ENCODE data around the gene CNIH1.

CNIH1 gene

GRCh38 chr14:54480830-54481562 is 39.8 kb upstream of the CNIH1 start:
- Histone ChIP-seq H3K4me3 (ENCODE audit: low read length) (no peak overlapping the region), H3K9me3 (replicated peaks; ENCODE audit: insufficient read depth, low read length) (no peaks in the 10 kb centered on the region), H4K20me1 (ENCODE audit: insufficient read depth, low read length) (no peaks in the 10 kb centered on the region), H2AFZ (ENCODE audit: low read length) (no peak overlapping the region), H3K9ac (ENCODE audit: low read length) (no peak overlapping the region), H3K36me3 (replicated peaks; ENCODE audit: insufficient read depth, low read length) (no peaks in the 10 kb centered on the region; the same call in 1 of the 2 replicates), H3K4me1 (ENCODE audit: low read length) (peaks cover 5% of the 10 kb centered on the region; the same call in 1 of the 2 replicates), H3K27ac (ENCODE audit: low read length) (no peak overlapping the region), H3K9me2 (replicated peaks; ENCODE audit: insufficient read depth, low read length) (no peaks in the 10 kb centered on the region), H3K79me2 (ENCODE audit: low read length) (peaks cover 25% of the 10 kb centered on the region), H3K27me3 (replicated peaks; ENCODE audit: insufficient read depth, low read length) (no peaks in the 10 kb centered on the region), H3F3A (ENCODE audit: insufficient read depth, low read length) (no peaks in the 10 kb centered on the region), H3K4me2 (ENCODE audit: low read depth, low read length) (no peak overlapping the region)
- no peak for DNase-seq
- TF ChIP-seq EZH2phosphoT487 (IDR thresholded peaks at IDR 0.05; ENCODE audit: low read length) (no peak), EZH2 (optimal IDR thresholded peaks at IDR 0.05; ENCODE audit: low read depth, low read length) (no peak)
- TF ChIP-seq, protein P1, sequence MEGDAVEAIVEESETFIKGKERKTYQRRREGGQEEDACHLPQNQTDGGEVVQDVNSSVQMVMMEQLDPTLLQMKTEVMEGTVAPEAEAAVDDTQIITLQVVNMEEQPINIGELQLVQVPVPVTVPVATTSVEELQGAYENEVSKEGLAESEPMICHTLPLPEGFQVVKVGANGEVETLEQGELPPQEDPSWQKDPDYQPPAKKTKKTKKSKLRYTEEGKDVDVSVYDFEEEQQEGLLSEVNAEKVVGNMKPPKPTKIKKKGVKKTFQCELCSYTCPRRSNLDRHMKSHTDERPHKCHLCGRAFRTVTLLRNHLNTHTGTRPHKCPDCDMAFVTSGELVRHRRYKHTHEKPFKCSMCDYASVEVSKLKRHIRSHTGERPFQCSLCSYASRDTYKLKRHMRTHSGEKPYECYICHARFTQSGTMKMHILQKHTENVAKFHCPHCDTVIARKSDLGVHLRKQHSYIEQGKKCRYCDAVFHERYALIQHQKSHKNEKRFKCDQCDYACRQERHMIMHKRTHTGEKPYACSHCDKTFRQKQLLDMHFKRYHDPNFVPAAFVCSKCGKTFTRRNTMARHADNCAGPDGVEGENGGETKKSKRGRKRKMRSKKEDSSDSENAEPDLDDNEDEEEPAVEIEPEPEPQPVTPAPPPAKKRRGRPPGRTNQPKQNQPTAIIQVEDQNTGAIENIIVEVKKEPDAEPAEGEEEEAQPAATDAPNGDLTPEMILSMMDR (IDR thresholded peaks at IDR 0.05; ENCODE audit: low read length) = no peak

- no peaks in the 10 kb centered on the region for H3K9me3 ChIP-seq (replicated peaks; ENCODE audit: insufficient read depth, low read length)
- no peak overlapping the region for H2AFZ ChIP-seq (ENCODE audit: low read length)
- peaks cover 8% of the 10 kb centered on the region for H3K79me2 ChIP-seq (ENCODE audit: low read length)
- no peaks in the 10 kb centered on the region for H3K9me2 ChIP-seq (replicated peaks; ENCODE audit: insufficient read depth, low read length)
- no peaks in the 10 kb centered on the region for H3F3A ChIP-seq (ENCODE audit: insufficient read depth, low read length)
- no peaks in the 10 kb centered on the region for H4K20me1 ChIP-seq (ENCODE audit: insufficient read depth, low read length)
- H3K4me1 ChIP-seq (ENCODE audit: low read length) = peaks cover 3% of the 10 kb centered on the region; the same call in 1 of the 2 replicates
- H3K36me3 ChIP-seq (replicated peaks; ENCODE audit: insufficient read depth, low read length) = no peaks in the 10 kb centered on the region; the same call in 1 of the 2 replicates
- H3K4me3 ChIP-seq (ENCODE audit: low read length) = no peak overlapping the region
- TF ChIP-seq EZH2phosphoT487 (IDR thresholded peaks at IDR 0.05; ENCODE audit: low read length) (no peak), EZH2 (optimal IDR thresholded peaks at IDR 0.05; ENCODE audit: low read depth, low read length) (no peak)
- TF ChIP-seq, protein P1 (IDR thresholded peaks at IDR 0.05; ENCODE audit: low read length) = no peak
- no peak overlapping the region for H3K9ac ChIP-seq (ENCODE audit: low read length)
- no peaks in the 10 kb centered on the region for H3K27me3 ChIP-seq (replicated peaks; ENCODE audit: insufficient read depth, low read length)
- H3K27ac ChIP-seq (ENCODE audit: low read length) = no peak overlapping the region
- no peak for DNase-seq
- no peak overlapping the region for H3K4me2 ChIP-seq (ENCODE audit: low read depth, low read length)
These were observed 37.6 kb upstream of the CNIH1 start for GRCh38 chr14:54478636-54479215.

DNA sequence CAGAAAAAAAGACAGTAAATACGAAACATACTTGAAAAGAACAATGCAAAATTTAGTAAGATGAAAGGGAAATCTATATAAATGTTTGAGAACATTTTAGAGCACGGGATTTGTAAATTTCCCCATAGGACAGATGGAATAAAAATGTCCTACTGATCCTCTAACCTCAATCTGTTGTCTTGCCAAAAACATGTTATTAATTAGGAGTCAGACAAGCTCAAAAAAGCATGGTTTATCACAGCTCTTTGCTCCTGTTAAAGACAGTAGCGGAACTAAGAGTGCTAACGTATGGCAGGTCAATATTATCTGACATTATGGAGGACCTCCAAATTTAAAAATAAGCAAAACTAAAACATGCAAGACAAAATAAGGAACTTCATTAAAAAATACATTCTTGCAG is 34.7 kb upstream of the CNIH1 start:
- TF ChIP-seq EZH2phosphoT487 (IDR thresholded peaks at IDR 0.05; ENCODE audit: low read length) (no peak), EZH2 (optimal IDR thresholded peaks at IDR 0.05; ENCODE audit: low read depth, low read length) (no peak)
- TF ChIP-seq, protein P1 (IDR thresholded peaks at IDR 0.05; ENCODE audit: low read length) = no peak
- Histone ChIP-seq H3K9me2 (replicated peaks; ENCODE audit: insufficient read depth, low read length) (no peaks in the 10 kb centered on the region), H3K4me1 (ENCODE audit: low read length) (no peaks in the 10 kb centered on the region), H3K79me2 (ENCODE audit: low read length) (no peaks in the 10 kb centered on the region), H3F3A (ENCODE audit: insufficient read depth, low read length) (no peaks in the 10 kb centered on the region), H3K4me3 (ENCODE audit: low read length) (no peak overlapping the region), H3K4me2 (ENCODE audit: low read depth, low read length) (no peak overlapping the region), H3K27me3 (replicated peaks; ENCODE audit: insufficient read depth, low read length) (no peaks in the 10 kb centered on the region), H2AFZ (ENCODE audit: low read length) (no peak overlapping the region), H4K20me1 (ENCODE audit: insufficient read depth, low read length) (no peaks in the 10 kb centered on the region), H3K27ac (ENCODE audit: low read length) (no peak overlapping the region), H3K36me3 (replicated peaks; ENCODE audit: insufficient read depth, low read length) (no peaks in the 10 kb centered on the region; the same call in 1 of the 2 replicates), H3K9ac (ENCODE audit: low read length) (no peak overlapping the region), H3K9me3 (replicated peaks; ENCODE audit: insufficient read depth, low read length) (no peaks in the 10 kb centered on the region)
- no peak for DNase-seq

Data from MM.1S (cell line).